Posterior cingulate gyrus (tissue), 11 donors: Measurements from ENCODE around the gene BCL7B.
"Not testable (repeated sequence)": the region's sequence is repeated elsewhere in the genome, so short reads cannot be mapped to it uniquely, and the experiment has no call there.

Experiments used
- DNase-seq, 10 donors: peaks; one replicate each; pipeline versions ENCODE4 v3.0.0 to v3.0.0-alpha.2; 2020 to 2021; ENCODE audit warnings: mixed read lengths in 3 of 10
- intact Hi-C: fragments of 100-400 bp; cut with DNase I; formaldehyde crosslinking; loops from one replicate; pipeline ENCODE4 v1.15.1; 2023

The BCL7B gene

DNA sequence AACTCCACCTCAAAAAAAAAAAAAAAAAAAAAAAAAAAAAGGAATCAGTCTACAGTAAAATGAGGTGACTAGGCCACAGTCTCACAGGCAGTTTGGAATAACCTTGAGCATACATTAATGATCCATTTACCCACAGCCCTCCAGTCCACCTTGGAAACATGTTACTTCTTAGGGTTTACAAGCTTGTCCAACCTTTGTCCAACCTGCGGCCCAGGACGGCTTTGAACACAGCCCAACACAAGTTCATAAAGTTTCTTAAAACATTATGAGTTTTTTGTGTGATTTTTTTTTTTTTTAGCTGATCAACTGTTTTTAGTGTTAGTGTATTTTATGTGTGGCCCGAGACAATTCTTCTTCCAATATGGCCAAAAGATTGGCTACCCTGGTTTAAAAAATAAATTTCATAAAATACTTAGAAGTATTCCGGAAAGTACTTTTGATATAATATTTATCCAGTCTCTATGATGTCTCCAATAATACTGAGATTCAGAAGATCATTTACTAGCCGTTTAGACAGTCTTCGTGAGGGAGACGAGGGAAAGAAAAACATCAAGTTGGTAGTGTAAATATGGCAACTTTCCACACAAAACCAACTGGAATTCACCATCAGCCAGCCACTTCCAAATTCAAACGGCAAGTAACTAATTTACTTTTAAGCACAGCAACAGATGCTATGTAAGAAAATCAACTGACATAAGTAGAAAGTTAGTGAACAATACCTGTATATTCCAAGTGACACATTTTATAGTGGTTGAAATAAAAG, 45.3 kb downstream of the BCL7B start:
- intact Hi-C loops = no loop called here
- no peak for DNase-seq

DNA sequence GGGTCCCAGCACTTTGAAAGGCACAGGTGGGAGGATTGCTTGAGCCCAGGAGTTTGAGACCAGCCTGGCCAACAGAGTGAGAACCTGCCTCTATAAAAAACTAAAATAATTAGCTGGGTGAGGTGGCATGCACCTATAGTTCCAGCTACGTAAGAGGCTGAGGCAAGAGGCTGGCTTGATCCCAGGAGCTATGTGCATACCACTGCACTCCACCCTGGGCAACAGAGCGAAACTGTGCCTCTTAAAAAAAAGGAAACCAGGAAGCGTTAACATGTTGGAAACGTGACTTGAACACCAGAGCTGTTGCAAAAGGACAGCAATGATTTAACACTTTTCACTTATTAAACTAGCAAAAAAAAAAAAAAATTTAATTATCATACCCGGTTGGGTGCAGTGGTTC, 48.0 kb downstream of the BCL7B start:
- intact Hi-C loops = no loop called here

DNA sequence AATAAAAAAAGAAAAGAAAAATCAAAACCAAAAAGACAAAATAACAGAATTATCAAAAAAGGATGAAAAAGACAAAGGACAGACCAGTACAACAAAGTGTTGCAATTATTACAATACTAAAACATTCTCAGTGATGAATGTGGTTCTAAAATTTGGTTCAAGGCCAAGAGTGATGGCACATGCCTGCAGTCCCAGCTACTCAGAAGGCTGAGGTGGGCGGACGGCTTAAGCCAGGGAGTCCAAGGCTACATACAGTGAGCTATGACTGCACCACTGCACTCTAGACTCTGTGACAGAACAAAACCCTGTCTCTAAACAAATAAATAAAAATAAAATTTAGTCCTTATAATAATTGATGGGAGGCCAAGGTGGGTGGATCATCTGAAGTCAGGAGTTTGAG, 49.9 kb downstream of the BCL7B start:
- no peak for DNase-seq
- intact Hi-C loops = no loop called here

More for the DNA sequence above, 48.0 kb downstream of the BCL7B start:
- no peak for DNase-seq

DNA sequence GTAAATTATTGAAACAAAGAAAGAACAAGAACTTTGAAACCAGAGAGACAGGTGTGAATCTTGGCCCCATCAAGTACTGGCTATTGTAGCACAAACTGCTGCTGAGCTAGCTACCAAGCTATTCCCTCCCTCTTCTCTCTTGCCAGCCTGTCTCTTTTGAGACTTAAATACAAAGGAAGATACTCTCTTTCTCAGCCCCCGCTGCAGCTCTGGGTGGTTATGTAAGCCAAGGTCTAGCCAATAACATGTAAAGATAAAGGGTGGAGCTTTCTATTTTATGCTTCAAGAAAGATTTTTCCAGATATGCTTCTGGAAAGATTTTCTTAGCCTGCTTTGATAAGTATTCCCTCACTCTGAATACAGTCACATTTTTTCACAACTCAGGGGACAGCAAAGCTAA, 52.6 kb downstream of the BCL7B start:
- peak in 3 of 10 donors; percentile 40 to 88 (median 76) for DNase-seq
- intact Hi-C loops = no loop called here

GRCh38 chr7:73504017-73504416, 53.5 kb downstream of the BCL7B start:
- intact Hi-C loops = no loop called here
- no peak for DNase-seq

- no peak for DNase-seq
Observed at GRCh38 chr7:73503229-73503628, 54.3 kb downstream of the BCL7B start.

DNA sequence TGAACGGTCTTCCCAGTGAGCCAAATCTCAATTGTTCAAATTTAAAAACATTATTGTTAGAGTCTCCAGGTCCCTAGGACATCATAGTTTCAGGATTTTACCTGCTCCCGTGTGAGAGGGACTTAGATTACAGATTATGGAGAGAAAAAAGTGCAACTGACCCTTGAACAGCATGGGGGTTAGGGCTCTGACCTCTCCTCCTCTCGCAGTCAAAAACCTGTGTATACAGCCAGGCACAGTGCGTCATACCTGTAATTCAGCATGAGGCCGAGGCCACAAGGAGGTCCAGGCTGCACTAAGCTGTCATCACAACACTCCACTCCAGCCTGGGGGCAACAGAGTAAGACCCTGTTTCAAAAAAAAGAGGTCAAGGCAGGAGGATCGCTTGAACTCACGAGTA, 60.9 kb downstream of the BCL7B start:
- DNase-seq = no peak
- intact Hi-C loops = no loop called here

More at GRCh38 chr7:73503229-73503628, 54.3 kb downstream of the BCL7B start:
- intact Hi-C loops = no loop called here

DNA sequence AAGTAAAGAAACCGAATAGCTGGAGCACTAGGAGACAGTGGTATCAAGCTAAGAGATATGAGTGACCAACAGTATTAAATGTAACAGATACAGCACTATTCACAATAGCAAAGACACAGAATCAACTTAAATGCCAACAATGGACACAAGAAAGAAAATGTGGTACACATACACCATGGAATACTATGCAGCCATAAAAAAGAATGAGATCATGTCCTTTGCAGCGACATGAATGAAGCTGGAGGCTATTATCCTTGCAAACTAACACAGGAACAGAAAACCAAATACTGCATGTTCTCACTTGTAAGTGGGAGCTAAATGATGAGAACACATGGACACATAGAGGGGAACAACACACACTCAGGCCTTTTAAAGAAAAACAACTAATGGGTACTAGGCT, 62.0 kb downstream of the BCL7B start:
- intact Hi-C loops, DNase-seq: not testable (repeated sequence)

DNA sequence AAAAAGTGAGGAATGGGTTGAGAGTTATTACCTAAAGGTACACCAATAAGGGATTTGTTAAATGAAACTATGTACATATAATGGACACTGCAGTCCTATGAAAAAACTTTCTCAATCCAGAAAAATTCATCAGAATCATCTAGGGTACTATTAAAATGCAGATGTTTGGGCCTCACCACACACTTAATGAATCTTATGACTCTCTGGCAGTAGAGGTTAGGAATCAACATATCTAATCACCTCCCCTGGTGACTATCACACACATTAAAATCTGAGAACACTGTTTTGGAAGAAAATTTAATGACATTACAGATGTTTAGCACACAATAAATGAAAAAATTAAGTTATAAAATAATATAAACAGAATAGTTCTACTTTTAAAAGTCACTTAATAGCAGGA, 67.5 kb downstream of the BCL7B start:
- intact Hi-C loops = no loop called here
- no peak for DNase-seq

- intact Hi-C loops = no loop called here
- no peak for DNase-seq
Observed at GRCh38 chr7:73487486-73487885, 70.0 kb downstream of the BCL7B start.
